Gastrocnemius medialis (tissue), 4 donors: ENCODE measurements around the gene OXGR1. TPM values are rescaled to one million over a fixed set of nuclear protein-coding genes. Genes with fewer than 3 reads are reported as not detected.
"Not testable (repeated sequence)": the region's sequence is repeated elsewhere in the genome, so short reads cannot be mapped to it uniquely, and the experiment has no call there.

ENCODE experiments used
- ATAC-seq, 2 donors: fragments of 150-250 bp; one replicate each; pipeline ENCODE4 v1.9.1; 2016
- DNase-seq, 2 donors: peaks; one replicate each; pipeline ENCODE4 v3.0.0-alpha.2; 2019
- H3K27ac ChIP-seq, 4 donors: fragments of 200-600 bp; sonication (generic); 1 replicate in 1 of 4; 2 replicates in 3 of 4; pipeline ENCODE4 v1.5.1; 2016 to 2018; ENCODE audit warnings: mild to moderate bottlenecking in 2 of 4, moderate library complexity in 1 of 4
- H3K27me3 ChIP-seq, 3 donors: fragments of 200-600 bp; sonication (generic) in 2 of 3; 1 replicate in 1 of 3; 2 replicates in 2 of 3; pipeline versions ENCODE4 v1.5.1 to v1.6.0; 2016 to 2019; ENCODE audit warnings: mild to moderate bottlenecking in 1 of 3, moderate library complexity in 1 of 3
- H3K36me3 ChIP-seq, 2 donors: fragments of 200-600 bp; sonication (generic) in 1 of 2; one replicate each; pipeline ENCODE4 v1.5.1; 2017 to 2018
- H3K4me1 ChIP-seq, 2 donors: fragments of 200-600 bp; sonication (generic) in 1 of 2; one replicate each; pipeline ENCODE4 v1.5.1; 2016 to 2017; ENCODE audit warnings: mild to moderate bottlenecking in 2 of 2
- H3K4me3 ChIP-seq, 4 donors: fragments of 200-600 bp; sonication (generic) in 3 of 4; 1 replicate in 1 of 4; 2 replicates in 3 of 4; pipeline ENCODE4 v1.5.1; 2016 to 2019; ENCODE audit warnings: mild to moderate bottlenecking in 2 of 4
- H3K9me3 ChIP-seq, 3 donors: fragments of 200-600 bp; sonication (generic) in 2 of 3; 1 replicate in 1 of 3; 2 replicates in 2 of 3; pipeline ENCODE4 v1.5.1; 2016 to 2019
- CTCF ChIP-seq, 5 experiments: fragments of 450-650 bp in 3 of 5; fragments of 200-600 bp in 2 of 5; sonication (generic) in 2 of 5; IDR thresholded peaks in 4 of 5; conservative IDR thresholded peaks in 1 of 5; 1 replicate in 4 of 5; 2 replicates in 1 of 5; pipeline ENCODE4 v1.5.1; 2016 to 2019; ENCODE audit warnings: antibody characterized with exemption in 5 of 5, mild to moderate bottlenecking in 3 of 5, moderate library complexity in 3 of 5
- POLR2A ChIP-seq, 2 donors: fragments of 450-650 bp; IDR thresholded peaks; one replicate each; pipeline ENCODE4 v1.6.1; 2017; ENCODE audit warnings: antibody characterized with exemption in 2 of 2, mild to moderate bottlenecking in 2 of 2, moderate library complexity in 2 of 2
- in situ Hi-C, 4 donors: fragments of 200-750 bp; cut with MboI; loops; one replicate each; pipeline versions ENCODE4 v1.15.0 to v1.8.0; 2017; ENCODE audit warnings: low sequenced_read_pairs in 4 of 4
- intact Hi-C: fragments of 100-400 bp; cut with DNase I; formaldehyde crosslinking; loops from one replicate; pipeline ENCODE4 v1.15.1; 2023; ENCODE audit warnings: low total_unique reads
- total RNA-seq, 4 donors: library from RNA; depleted of rRNA; stranded (reverse); fragments of >200 nt; gene quantifications; one replicate each; pipeline versions ENCODE4 v1.1.0 to v1.2.3, GENCODE V29; 2016

Gene OXGR1
- total RNA-seq, 4 donors from 2014 or later: 0.09 to 0.13 TPM; not detected in 2

- Histone ChIP-seq H3K4me3 (no peak overlapping the region), H3K27ac (no peak overlapping the region), H3K36me3 (no peaks in the 10 kb centered on the region), H3K27me3 (no peaks in the 10 kb centered on the region), H3K4me1 (peaks cover 0 to 9% of the 10 kb centered on the region in 2 donors), H3K9me3 (no peaks in the 10 kb centered on the region)
- TF ChIP-seq POLR2A (IDR thresholded peaks at IDR 0.05): no peak
- no peak for TF ChIP-seq CTCF (IDR thresholded peaks at IDR 0.05 in 4 of 5, conservative IDR thresholded peaks at IDR 0.05 in 1 of 5)
- no peak for DNase-seq
- intact Hi-C loops: loop anchor here (5.0 kb wide), 1 partner anchor 1005 kb away; no protein-coding TSS in a partner anchor
- ATAC-seq: no peak
- in situ Hi-C loops: no loop called here
Measured at GRCh38 chr13:97027162-97027554, 32.9 kb upstream of the OXGR1 start.

DNA sequence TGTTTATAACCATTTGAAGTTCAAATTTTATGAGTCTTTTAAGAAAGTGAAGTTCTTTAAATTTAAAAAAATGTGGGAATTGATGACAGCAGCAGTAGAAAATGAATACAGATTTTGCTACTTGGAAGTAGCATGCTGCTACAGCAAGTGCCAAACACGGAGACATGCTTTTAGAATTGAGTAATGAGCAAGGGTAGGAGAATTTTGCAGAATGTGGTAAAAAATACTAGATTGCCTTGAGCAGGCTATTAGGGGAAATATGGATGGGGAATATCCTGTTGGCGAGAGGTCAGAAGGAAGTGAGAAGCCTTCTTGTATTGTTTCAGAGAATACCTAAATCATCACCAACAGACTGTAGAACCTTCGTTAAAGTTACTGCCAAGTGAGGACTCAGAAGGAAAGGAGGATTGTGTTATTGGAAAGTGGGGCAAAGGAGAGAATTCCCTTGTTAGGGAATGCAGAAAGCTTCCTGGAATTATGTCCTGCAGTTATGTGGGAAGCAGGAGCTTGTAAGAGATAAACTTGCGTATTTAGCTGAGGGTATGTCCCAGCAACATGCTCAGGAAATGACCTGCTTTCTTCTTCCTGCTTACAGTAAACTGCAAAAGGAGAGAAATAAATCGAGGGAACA is 32.4 kb upstream of the OXGR1 start:
- ATAC-seq: no peak

DNA sequence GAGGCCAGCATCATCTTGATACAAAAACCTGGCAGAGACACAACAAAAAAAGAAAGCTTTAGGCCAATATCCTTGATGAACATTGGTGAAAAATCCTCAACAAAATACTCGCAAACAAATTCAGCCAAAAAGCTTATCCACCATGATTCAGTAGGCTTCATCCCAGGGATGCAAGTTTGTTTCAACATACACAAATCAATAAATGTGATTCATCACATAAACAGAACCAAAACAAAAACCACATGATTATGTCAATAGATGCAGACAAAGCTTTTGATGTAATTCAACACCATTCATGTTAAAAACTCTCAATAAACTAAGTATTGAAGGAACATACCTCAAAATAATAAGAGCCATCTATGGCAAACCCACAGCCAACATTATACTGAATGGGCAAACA is 29.5 kb upstream of the OXGR1 start:
- H3K9me3 ChIP-seq, intact Hi-C loops, H3K27me3 ChIP-seq, H3K36me3 ChIP-seq, H3K27ac ChIP-seq, ATAC-seq, H3K4me3 ChIP-seq, DNase-seq, H3K4me1 ChIP-seq: not testable (repeated sequence)
- in situ Hi-C loops: loop anchor here in 1 of 4 donors (25.0 kb wide), 1 partner anchor 788 kb away; no protein-coding TSS in a partner anchor

More for the DNA sequence above, 32.4 kb upstream of the OXGR1 start:
- no peaks in the 10 kb centered on the region for H3K36me3 ChIP-seq
- H3K4me1 ChIP-seq: peaks cover 0 to 9% of the 10 kb centered on the region in 2 donors
- intact Hi-C loops (loop anchor here (5.0 kb wide), 1 partner anchor 1004 kb away; no protein-coding TSS in a partner anchor), in situ Hi-C loops (no loop called here)
- no peaks in the 10 kb centered on the region for H3K9me3 ChIP-seq
- no peak overlapping the region for H3K4me3 ChIP-seq
- no peaks in the 10 kb centered on the region for H3K27me3 ChIP-seq
- no peak for DNase-seq
- no peak for TF ChIP-seq CTCF (IDR thresholded peaks at IDR 0.05 in 4 of 5, conservative IDR thresholded peaks at IDR 0.05 in 1 of 5)
- TF ChIP-seq POLR2A (IDR thresholded peaks at IDR 0.05): no peak
- H3K27ac ChIP-seq: peak overlapping the region in 1 of 4 donors; percentile 13

DNA sequence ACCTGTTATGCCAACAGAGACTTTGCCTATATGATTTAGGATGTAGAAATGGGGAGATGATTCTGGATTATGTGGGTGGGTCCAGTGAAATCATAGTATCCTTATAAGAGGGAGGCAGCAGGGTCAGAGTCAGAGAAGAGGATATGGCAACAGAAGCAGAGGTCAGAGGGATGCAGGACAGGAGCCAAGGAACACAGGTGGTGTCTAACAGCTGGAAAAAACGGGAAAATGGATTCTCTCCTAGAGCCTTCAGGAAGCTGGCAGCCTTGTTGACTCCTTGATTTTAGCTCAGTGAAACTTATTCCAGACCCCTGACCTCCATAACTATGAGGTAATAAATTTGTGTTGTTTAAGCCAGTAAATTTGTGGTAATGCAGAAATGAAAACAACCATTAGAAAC is 28.8 kb upstream of the OXGR1 start:
- in situ Hi-C loops: loop anchor here in 1 of 4 donors (25.0 kb wide), 1 partner anchor 789 kb away; no protein-coding TSS in a partner anchor
- TF ChIP-seq POLR2A (IDR thresholded peaks at IDR 0.05) (no peak), CTCF (IDR thresholded peaks at IDR 0.05 in 4 of 5, conservative IDR thresholded peaks at IDR 0.05 in 1 of 5) (no peak)
- H3K36me3 ChIP-seq: no peaks in the 10 kb centered on the region
- intact Hi-C loops: no loop called here
- no peaks in the 10 kb centered on the region for H3K27me3 ChIP-seq
- H3K9me3 ChIP-seq: no peaks in the 10 kb centered on the region
- peaks cover 0 to 9% of the 10 kb centered on the region in 2 donors for H3K4me1 ChIP-seq
- H3K27ac ChIP-seq: no peak overlapping the region
- no peak for ATAC-seq
- no peak overlapping the region for H3K4me3 ChIP-seq
- DNase-seq: no peak

DNA sequence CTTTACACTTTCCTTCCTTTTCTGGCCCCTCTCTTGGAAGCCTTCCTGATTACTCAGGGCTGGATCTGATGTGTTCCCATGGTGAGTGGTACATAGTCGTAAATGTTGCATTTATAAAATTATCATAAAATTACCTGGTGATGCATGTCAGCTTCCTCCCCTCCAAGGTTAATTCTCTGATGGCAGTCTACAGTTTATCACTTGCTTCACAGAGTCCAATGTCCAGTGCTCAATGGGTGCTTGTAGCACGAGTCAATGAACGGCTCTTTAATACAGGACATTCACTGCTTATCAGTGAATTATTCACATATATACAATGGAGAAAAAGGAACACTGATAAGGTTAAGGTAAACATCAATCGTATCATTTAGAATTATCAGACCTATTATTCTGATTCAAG is 27.0 kb upstream of the OXGR1 start:
- no peak for DNase-seq
- in situ Hi-C loops: loop anchor here in 1 of 4 donors (25.0 kb wide), 1 partner anchor 791 kb away; no protein-coding TSS in a partner anchor
- Histone ChIP-seq H3K27ac (no peak overlapping the region), H3K4me1 (peaks cover 0 to under 1% of the 10 kb centered on the region in 2 donors), H3K36me3 (no peaks in the 10 kb centered on the region), H3K27me3 (no peaks in the 10 kb centered on the region), H3K4me3 (no peak overlapping the region), H3K9me3 (no peaks in the 10 kb centered on the region)
- intact Hi-C loops: no loop called here
- no peak for ATAC-seq
- TF ChIP-seq POLR2A (IDR thresholded peaks at IDR 0.05) (no peak), CTCF (IDR thresholded peaks at IDR 0.05 in 4 of 5, conservative IDR thresholded peaks at IDR 0.05 in 1 of 5) (no peak)
